IMR-90 (cell line): ENCODE measurements around the gene FSD1L. TPM values are rescaled to one million over a fixed set of nuclear protein-coding genes. Genes with fewer than 3 reads are reported as not detected.
A peak's percentile ranks its signal among the peaks of the same experiment; 100 is the strongest.

Source experiments
- ATAC-seq: fragments of 200-7000 bp; cut with Tn5 transposase; 2 replicates; pipeline ENCODE4 v1.9.1; 2020; ENCODE audit warnings: low read depth, mild to moderate bottlenecking, moderate library complexity
- BruUV-seq: library from RNA; stranded (reverse); fragments of 400-500 nt; replicated peaks from 2 replicates; lab custom pipeline; 2021; lab: Mats Ljungman, UMichigan
- CTCF ChIA-PET: fragments of 300-600 bp; formaldehyde crosslinking; extraction: SDS; loops from one replicate; lab custom pipeline; 2021; ENCODE audit warnings: antibody characterized with exemption; lab: Yijun Ruan, JAX
- POLR2A ChIA-PET: fragments of 300-600 bp; sonication (Branson Sonifier 250); formaldehyde crosslinking; loops from one replicate; lab custom pipeline; 2022; ENCODE audit warnings: antibody characterized with exemption; ENCODE audit not compliant: unreplicated experiment; lab: Charles Lee
- DNase-seq: peaks from one replicate; pipeline ENCODE4 v3.0.0; 2013
- H2AFZ ChIP-seq: replicated peaks from 2 replicates; pipeline ENCODE3; 2013; ENCODE audit warnings: low read length, mild to moderate bottlenecking; ENCODE audit not compliant: poor library complexity
- H2AK5ac ChIP-seq: 2 replicates; pipeline ENCODE4 v1.6.1; 2013; ENCODE audit warnings: low read depth, low read length, inconsistent platforms
- H2AK9ac ChIP-seq: replicated peaks from 2 replicates; pipeline ENCODE3; 2013; ENCODE audit warnings: mild to moderate bottlenecking, low read depth, low read length, moderate library complexity; ENCODE audit not compliant: poor library complexity
- H2BK120ac ChIP-seq: 2 replicates; pipeline ENCODE4 v1.6.1; 2013; ENCODE audit warnings: low read depth, low read length, inconsistent platforms
- H2BK15ac ChIP-seq: 3 replicates; pipeline ENCODE4 v1.6.1; 2013; ENCODE audit warnings: low read depth, low read length, inconsistent platforms
- H2BK20ac ChIP-seq: 2 replicates; pipeline ENCODE4 v1.6.1; 2013; ENCODE audit warnings: low read depth, mild to moderate bottlenecking, inconsistent platforms, low read length, moderate library complexity
- H2BK5ac ChIP-seq: 2 replicates; pipeline ENCODE4 v1.6.1; 2013; ENCODE audit warnings: mild to moderate bottlenecking, low read depth, low read length, inconsistent platforms; ENCODE audit not compliant: poor library complexity, severe bottlenecking
- H3K14ac ChIP-seq: replicated peaks from 2 replicates; pipeline ENCODE4 v1.6.1; 2013; ENCODE audit warnings: low read depth, low read length, inconsistent platforms
- H3K18ac ChIP-seq: 2 replicates; pipeline ENCODE4 v1.6.1; 2013; ENCODE audit warnings: low read depth, low read length, control low read depth
- H3K23ac ChIP-seq: 2 replicates; pipeline ENCODE4 v1.6.1; 2013; ENCODE audit warnings: low read depth, low read length, inconsistent platforms
- H3K27ac ChIP-seq: 2 replicates; pipeline ENCODE4 v1.5.1; 2013; ENCODE audit warnings: mild to moderate bottlenecking, control low read depth, low read length; ENCODE audit not compliant: insufficient read depth
- H3K27me3 ChIP-seq: 2 replicates; pipeline ENCODE4 v1.6.1; 2013; ENCODE audit warnings: low read length; ENCODE audit not compliant: control insufficient read depth, insufficient read depth
- H3K36me3 ChIP-seq: 2 replicates; pipeline ENCODE4 v1.6.1; 2013; ENCODE audit warnings: low read length, mixed read lengths; ENCODE audit not compliant: control insufficient read depth, insufficient read depth
- H3K4ac ChIP-seq: 2 replicates; pipeline ENCODE4 v1.6.1; 2013; ENCODE audit warnings: low read depth, low read length, inconsistent platforms
- H3K4me1 ChIP-seq: 2 replicates; pipeline ENCODE4 v1.6.1; 2013; ENCODE audit warnings: low read length, mixed read lengths; ENCODE audit not compliant: control insufficient read depth, insufficient read depth
- H3K4me2 ChIP-seq: 2 replicates; pipeline ENCODE4 v1.6.1; 2013; ENCODE audit warnings: low read depth, mild to moderate bottlenecking, control low read depth, low read length, moderate library complexity
- H3K4me3 ChIP-seq: 2 replicates; pipeline ENCODE4 v1.5.1; 2013; ENCODE audit warnings: low read depth, mild to moderate bottlenecking, control low read depth, low read length, moderate library complexity; ENCODE audit not compliant: insufficient read depth
- H3K56ac ChIP-seq: 2 replicates; pipeline ENCODE4 v1.6.1; 2013; ENCODE audit warnings: low read length, inconsistent platforms; ENCODE audit not compliant: insufficient read depth; ENCODE audit errors: extremely low read depth
- H3K79me1 ChIP-seq, 2 experiments: 2 replicates each; pipeline ENCODE4 v1.6.1; 2013; ENCODE audit warnings: low read length in 2 of 2, inconsistent platforms in 1 of 2, low read depth in 1 of 2
- H3K9ac ChIP-seq: 2 replicates; pipeline ENCODE4 v1.6.1; 2013; ENCODE audit warnings: low read depth, low read length, control low read depth
- H3K9me1 ChIP-seq: 2 replicates; pipeline ENCODE4 v1.6.1; 2013; ENCODE audit warnings: low read length, inconsistent platforms; ENCODE audit not compliant: insufficient read depth
- H3K9me3 ChIP-seq: 2 replicates; pipeline ENCODE4 v1.6.1; 2013; ENCODE audit warnings: low read length; ENCODE audit not compliant: control insufficient read depth, insufficient read depth
- H4K20me1 ChIP-seq: 2 replicates; pipeline ENCODE4 v1.6.1; 2013; ENCODE audit warnings: low read length, inconsistent platforms; ENCODE audit not compliant: insufficient read depth
- H4K5ac ChIP-seq: 2 replicates; pipeline ENCODE4 v1.6.1; 2013; ENCODE audit warnings: mild to moderate bottlenecking, low read depth, low read length, control low read depth
- H4K8ac ChIP-seq, 2 experiments: 2 replicates each; pipeline ENCODE4 v1.6.1; 2013; ENCODE audit warnings: low read depth in 2 of 2, low read length in 2 of 2, control low read depth in 1 of 2, inconsistent platforms in 1 of 2
- H4K91ac ChIP-seq: 2 replicates; pipeline ENCODE4 v1.6.1; 2013; ENCODE audit warnings: low read depth, low read length, inconsistent platforms; ENCODE audit not compliant: insufficient read depth
- RAD21 ChIP-seq: IDR thresholded peaks from 2 replicates; pipeline ENCODE4 v1.6.1; 2012; ENCODE audit warnings: low read length, improper control_type of control experiment
- RFX5 ChIP-seq: IDR thresholded peaks from 2 replicates; pipeline ENCODE4 v1.8.0; 2012; ENCODE audit warnings: low read depth, mild to moderate bottlenecking, low read length, moderate library complexity
- whole genome bisulfite sequencing, 2 experiments: methylation state at CpG; one replicate each; pipeline versions ENCODE4 v1.1.5 to v1.1.7; 2013; ENCODE audit warnings: missing lambda C conversion rate in 2 of 2; ENCODE audit not compliant: insufficient read length in 1 of 2; ENCODE audit errors: extremely low coverage in 2 of 2; 5-methylcytosine and 5-hydroxymethylcytosine counted together
- dilution Hi-C: fragments of 300-500 bp; cut with HindIII; formaldehyde crosslinking; loops from one replicate; pipeline ENCODE4 v1.14.3; 2018; ENCODE audit warnings: low sequenced_read_pairs; ENCODE audit not compliant: unreplicated experiment
- in situ Hi-C: fragments of 300-500 bp; cut with MboI; formaldehyde crosslinking; loops from 3 replicates; pipeline ENCODE4 v1.14.3; 2019; ENCODE audit warnings: low sequenced_read_pairs, inconsistent platforms, mixed read lengths
- intact Hi-C: fragments of 100-400 bp; cut with micrococcal nuclease; formaldehyde crosslinking; loops from 2 replicates; pipeline ENCODE4 v1.10.0; 2022
- polyA plus RNA-seq, 3 experiments: library from polyadenylated mRNA; depleted of rRNA; stranded (reverse); fragments of >200 nt; gene quantifications; 2 replicates each; pipeline ENCODE4 v1.2.3, GENCODE V29; 2012; ENCODE audit warnings: low replicate concordance in 1 of 3
- total RNA-seq: library from RNA; depleted of rRNA; stranded (reverse); fragments of >200 nt; gene quantifications from 2 replicates; pipeline ENCODE4 v1.2.3, GENCODE V29; 2012
- TF ChIP-seq, protein P1 (sequence below): fragments of 150-350 bp; IDR thresholded peaks from 2 replicates; pipeline ENCODE4 v1.6.1; 2017; ENCODE audit warnings: mild to moderate bottlenecking, antibody characterized with exemption, low read length, low read depth

Gene FSD1L
- total and polyA plus RNA-seq, 2 of the 4 experiments (the other 2 are of a cell fraction): 1.4 to 2.9 TPM

DNA sequence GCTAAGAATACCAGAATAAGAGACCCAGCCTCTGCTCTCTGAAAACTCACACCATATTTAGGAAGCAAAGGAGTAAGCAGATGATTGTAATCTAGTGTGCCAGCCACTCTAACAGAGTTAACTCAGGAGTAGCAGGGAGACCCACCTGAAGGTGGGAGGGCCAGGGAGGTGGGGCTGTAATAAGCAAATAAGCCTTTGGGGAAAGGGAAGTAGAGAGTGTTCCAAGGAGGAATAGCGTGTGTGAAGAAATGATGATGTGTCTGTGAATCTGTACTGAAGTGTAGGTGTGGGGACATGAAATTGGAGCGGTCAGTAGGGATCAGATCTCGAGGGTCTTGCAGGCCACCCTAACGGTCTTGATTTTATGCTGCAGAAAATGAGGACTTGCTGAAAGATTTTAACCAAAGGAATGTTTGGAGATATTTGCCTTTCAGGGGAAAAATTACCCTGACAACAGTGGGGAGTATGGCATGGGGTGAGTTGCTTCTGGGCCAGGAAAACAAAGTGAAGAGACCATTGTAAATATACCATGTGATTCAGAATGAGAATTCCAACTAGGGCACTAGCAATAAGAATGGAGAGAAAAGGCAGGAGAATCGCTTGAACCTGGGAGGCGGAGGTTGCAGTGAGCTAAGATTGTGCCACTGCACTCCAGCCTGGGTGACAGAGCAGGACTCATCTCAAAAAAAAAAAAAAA lies 44.1 kb upstream of the FSD1L start (continued):
- TF ChIP-seq, protein P1, sequence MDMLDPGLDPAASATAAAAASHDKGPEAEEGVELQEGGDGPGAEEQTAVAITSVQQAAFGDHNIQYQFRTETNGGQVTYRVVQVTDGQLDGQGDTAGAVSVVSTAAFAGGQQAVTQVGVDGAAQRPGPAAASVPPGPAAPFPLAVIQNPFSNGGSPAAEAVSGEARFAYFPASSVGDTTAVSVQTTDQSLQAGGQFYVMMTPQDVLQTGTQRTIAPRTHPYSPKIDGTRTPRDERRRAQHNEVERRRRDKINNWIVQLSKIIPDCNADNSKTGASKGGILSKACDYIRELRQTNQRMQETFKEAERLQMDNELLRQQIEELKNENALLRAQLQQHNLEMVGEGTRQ: no peak

DNA sequence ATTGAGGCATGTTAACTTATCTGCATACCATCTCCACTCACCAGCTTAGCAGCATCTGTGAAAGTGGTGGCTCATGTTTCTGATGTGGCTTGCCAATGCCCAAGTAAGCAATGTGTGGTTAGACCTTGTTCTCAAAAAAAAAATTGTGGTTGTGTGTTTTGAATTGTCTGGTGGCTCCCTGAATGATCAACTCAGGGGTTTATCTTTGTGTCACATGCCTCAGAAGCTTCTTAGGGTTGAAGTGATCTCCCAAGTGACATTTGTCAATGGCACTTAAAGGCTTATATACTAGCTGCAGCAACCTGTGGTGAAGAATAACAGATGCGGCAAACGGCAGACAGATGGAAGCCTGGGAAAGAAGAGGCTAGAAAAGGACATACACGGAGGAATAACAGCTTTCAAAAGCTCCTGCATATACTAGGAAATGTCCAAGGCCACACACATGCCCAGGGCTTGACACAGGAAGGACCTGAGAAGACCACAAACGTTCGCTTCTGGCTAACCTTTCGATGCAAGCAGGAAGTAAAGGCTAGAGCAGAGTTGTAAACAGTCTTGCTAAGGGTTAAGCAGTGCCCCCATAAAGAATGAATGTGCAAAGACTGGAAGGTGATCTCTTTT lies 42.2 kb upstream of the FSD1L start:
- no peak overlapping the region for H3K23ac ChIP-seq
- dilution Hi-C loops (no loop called here), in situ Hi-C loops (no loop called here), intact Hi-C loops (no loop called here)
- H3K4me1 ChIP-seq: peaks cover 2% of the 10 kb centered on the region; the same call in 1 of the 2 replicates
- H3K36me3 ChIP-seq: no peaks in the 10 kb centered on the region
- ATAC-seq (no peak), DNase-seq (peak; percentile 21)
- H3K4me3 ChIP-seq: no peak overlapping the region
- no peak overlapping the region for H3K14ac ChIP-seq
- H2AK9ac ChIP-seq: no peak overlapping the region
- WGBS, 2 experiments: no CpG with 5 or more reads among the region's 6 CpGs
- no peak for TF ChIP-seq RFX5
- no peak for TF ChIP-seq RAD21
- H3K4ac ChIP-seq: no peak overlapping the region
- H2BK5ac ChIP-seq: no peak overlapping the region
- peak overlapping the region; percentile 0 for H2AFZ ChIP-seq
- no peaks in the 10 kb centered on the region for H3K79me1 ChIP-seq
- H3K27me3 ChIP-seq: no peaks in the 10 kb centered on the region
- BruUV-seq: no TSS peak
- H2BK20ac ChIP-seq: no peak overlapping the region
- no peak overlapping the region for H4K91ac ChIP-seq
- H4K20me1 ChIP-seq: no peaks in the 10 kb centered on the region
- no peak overlapping the region for H2AK5ac ChIP-seq
- H3K18ac ChIP-seq: no peak overlapping the region
- H4K5ac ChIP-seq: no peak overlapping the region
- ChIA-PET CTCF (no interaction called here), POLR2A (no interaction called here)
- no peak overlapping the region for H2BK15ac ChIP-seq
- no peaks in the 10 kb centered on the region; the same call in 1 of the 2 replicates for H3K9me1 ChIP-seq
- 0 out of 2 replicates have a peak, but pooled peaks cover 1% of the 10 kb centered on the region for H3K9me3 ChIP-seq
- no peak overlapping the region for H3K27ac ChIP-seq
- H4K8ac ChIP-seq: no peak overlapping the region
- no peak overlapping the region for H3K56ac ChIP-seq
- no peak overlapping the region for H3K9ac ChIP-seq
- no peak overlapping the region for H3K4me2 ChIP-seq
- no peak overlapping the region for H2BK120ac ChIP-seq
